Esophagus muscularis mucosa (tissue), 4 donors: ENCODE measurements around the gene PLEKHA5.

Source experiments
- CTCF ChIP-seq, 3 experiments: fragments of 200-600 bp in 2 of 3; fragments of 450-650 bp in 1 of 3; sonication (generic) in 2 of 3; IDR thresholded peaks; one replicate each; pipeline ENCODE4 v1.5.1; 2017 to 2019; ENCODE audit warnings: antibody characterized with exemption in 3 of 3, mild to moderate bottlenecking in 2 of 3, moderate library complexity in 1 of 3
- EP300 ChIP-seq: sonication (generic); formaldehyde crosslinking; IDR thresholded peaks from one replicate; pipeline ENCODE4 v1.6.1; 2017; ENCODE audit warnings: antibody characterized with exemption
- POLR2AphosphoS5 ChIP-seq, 2 donors: sonication (generic); formaldehyde crosslinking; IDR thresholded peaks; one replicate each; pipeline ENCODE4 v1.6.1; 2017; ENCODE audit warnings: antibody characterized with exemption in 2 of 2

- TF ChIP-seq POLR2AphosphoS5 (IDR thresholded peaks at IDR 0.05) = no peak
- no peak for TF ChIP-seq CTCF (IDR thresholded peaks at IDR 0.05)
- TF ChIP-seq EP300 = no peak
These were observed 67.6 kb downstream of the PLEKHA5 start for GRCh38 chr12:19196959-19197630.
